GM10266 (cell line): ENCODE measurements around the gene ARHGAP24.

ENCODE experiments used
- DNase-seq: peaks from one replicate; pipeline ENCODE4 v3.0.0; 2012; ENCODE audit errors: extremely low spot score
- TF ChIP-seq, protein P1 (sequence below): IDR thresholded peaks from 2 replicates; pipeline ENCODE4 v1.5.1; 2012; ENCODE audit warnings: mild to moderate bottlenecking, low read depth; ENCODE audit not compliant: control insufficient read depth, insufficient read depth; ENCODE audit errors: missing control alignments

ARHGAP24 gene

DNA sequence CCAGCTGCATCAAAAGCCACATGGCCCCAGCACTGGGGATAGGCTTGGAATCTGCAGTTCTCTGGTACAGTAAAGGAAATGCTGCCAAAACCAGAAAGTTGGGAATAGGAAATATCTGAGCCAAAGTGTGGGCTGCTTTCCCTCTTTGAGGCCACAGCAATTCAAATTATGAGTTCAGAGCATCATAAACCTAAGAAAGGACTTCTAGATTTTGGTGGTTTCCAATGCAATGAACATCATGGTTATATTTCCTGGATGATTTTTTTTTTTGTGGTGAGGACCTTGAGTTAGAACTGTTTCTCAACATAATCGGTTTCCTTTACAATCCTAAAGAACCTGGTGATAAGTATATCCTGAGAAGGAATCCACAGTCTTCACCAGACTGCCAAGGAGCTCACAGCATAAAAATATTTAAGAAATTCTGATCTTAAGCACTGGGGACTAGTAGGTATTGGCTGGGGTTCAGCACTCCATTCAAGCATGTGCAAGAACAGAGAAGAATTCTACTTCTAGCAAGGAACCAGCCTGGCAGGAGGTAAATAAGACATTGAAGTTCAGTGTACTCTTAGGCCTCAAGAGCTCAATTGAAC is 29.8 kb upstream of the ARHGAP24 start:
- TF ChIP-seq, protein P1, sequence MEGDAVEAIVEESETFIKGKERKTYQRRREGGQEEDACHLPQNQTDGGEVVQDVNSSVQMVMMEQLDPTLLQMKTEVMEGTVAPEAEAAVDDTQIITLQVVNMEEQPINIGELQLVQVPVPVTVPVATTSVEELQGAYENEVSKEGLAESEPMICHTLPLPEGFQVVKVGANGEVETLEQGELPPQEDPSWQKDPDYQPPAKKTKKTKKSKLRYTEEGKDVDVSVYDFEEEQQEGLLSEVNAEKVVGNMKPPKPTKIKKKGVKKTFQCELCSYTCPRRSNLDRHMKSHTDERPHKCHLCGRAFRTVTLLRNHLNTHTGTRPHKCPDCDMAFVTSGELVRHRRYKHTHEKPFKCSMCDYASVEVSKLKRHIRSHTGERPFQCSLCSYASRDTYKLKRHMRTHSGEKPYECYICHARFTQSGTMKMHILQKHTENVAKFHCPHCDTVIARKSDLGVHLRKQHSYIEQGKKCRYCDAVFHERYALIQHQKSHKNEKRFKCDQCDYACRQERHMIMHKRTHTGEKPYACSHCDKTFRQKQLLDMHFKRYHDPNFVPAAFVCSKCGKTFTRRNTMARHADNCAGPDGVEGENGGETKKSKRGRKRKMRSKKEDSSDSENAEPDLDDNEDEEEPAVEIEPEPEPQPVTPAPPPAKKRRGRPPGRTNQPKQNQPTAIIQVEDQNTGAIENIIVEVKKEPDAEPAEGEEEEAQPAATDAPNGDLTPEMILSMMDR: no peak
- no peak for DNase-seq

DNA sequence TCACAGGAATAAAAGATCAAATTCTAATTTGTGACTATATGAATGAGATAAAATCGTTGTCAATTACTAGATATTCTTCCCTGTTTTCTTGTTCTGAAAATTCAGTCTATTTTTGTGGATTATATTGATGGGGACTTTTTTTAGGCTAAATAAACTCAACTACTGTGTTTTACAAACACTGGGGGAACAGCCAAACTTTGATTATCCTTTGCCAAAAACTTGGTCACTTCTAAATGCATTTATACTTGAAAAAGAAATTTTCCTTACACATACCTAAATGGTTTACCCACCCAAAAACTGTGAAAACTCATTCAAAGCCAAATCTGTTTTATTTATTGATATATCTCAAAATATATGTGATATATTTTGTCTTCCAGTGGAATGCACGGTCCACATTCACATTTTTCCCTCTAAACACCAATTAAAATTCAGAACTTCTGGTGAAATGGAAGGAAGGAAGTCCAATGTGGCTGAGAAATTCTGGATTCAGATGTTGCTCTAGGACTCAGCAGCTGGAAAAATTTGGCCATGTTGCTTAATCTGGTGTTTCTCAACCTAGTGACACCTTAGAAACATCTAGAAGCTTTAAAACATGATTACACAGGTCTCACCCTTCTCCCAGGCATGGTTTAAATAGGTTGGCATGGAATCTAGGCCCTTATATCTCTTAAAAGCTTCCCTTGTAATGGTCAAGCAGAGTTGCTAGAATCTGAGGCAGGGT is 28.6 kb upstream of the ARHGAP24 start:
- TF ChIP-seq, protein P1: no peak
- no peak for DNase-seq

DNA sequence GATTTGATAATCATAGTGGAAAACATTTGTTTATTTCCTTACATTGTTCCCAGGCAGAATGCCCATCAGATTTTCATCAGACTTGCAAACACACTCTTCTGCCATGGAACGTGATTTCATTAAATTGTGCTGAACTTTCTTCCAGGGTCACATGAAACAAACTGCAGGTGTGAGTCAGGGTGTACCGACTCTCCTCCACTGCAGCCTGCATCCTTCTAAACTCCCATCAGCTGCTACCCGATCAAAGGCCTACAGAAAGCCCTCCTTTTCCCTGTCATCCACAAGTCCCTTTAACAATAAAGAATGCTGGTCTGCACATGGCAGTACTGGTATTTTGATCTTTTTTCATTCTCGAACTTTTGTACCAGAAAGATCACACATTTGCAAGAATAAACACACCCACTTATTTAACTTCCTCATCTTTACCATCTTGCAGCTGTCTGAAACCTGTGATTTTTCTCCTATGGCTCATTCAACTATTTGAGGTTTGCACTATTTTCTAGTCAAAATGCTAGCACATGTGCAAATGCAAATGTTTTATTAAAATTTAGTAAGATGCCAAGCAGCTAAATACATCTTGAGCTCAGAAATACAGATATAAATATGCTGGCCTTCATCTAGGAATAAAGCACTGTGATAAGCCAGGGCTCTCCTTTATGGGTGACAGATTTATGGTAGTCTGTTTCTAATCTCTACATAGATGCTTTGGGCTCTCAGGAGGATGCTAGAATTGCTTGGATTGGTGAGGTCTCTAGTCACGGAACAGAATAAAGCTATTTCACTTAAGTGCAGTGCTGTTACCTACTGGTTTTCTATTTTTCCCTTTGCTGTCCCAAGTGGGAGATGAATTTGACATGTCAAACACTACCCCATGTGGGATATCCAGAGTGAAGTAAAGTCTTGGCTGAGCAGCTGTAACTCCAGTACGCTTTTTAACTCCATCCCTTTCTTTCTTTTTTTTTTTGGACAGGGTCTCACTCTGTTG is 25.8 kb upstream of the ARHGAP24 start:
- TF ChIP-seq, protein P1: no peak
- no peak for DNase-seq

DNA sequence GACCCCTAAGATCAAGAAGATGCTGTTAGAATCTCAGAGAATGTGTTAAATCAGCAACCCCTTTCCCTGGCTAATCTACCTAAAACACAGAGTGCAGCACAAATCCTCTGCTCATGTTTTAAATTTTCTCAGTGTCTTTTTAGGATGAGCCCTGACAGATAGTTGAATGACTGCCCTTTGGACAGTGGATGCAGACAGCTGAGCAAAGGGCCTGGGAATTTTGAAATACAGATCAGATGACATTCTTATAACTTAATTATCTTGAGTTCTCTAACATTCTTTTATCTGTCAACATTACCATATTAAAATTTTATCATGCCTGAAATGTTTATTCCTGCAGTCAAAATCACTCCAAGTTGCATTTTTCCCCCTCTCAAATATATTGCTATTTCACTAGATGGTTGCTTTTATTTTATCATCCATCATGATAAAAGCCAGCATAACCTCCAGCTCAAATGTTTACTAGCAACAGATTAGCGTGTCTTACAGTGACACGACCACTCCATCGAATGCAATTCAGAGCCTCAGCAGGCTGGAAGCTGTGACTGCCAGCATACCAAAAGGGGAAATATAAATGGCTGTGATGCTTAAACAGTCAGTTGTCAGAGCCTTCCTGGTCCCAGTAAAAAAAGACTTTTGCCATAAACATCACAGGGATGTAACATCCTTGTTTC is 22.8 kb upstream of the ARHGAP24 start:
- DNase-seq: no peak
- TF ChIP-seq, protein P1: no peak

DNA sequence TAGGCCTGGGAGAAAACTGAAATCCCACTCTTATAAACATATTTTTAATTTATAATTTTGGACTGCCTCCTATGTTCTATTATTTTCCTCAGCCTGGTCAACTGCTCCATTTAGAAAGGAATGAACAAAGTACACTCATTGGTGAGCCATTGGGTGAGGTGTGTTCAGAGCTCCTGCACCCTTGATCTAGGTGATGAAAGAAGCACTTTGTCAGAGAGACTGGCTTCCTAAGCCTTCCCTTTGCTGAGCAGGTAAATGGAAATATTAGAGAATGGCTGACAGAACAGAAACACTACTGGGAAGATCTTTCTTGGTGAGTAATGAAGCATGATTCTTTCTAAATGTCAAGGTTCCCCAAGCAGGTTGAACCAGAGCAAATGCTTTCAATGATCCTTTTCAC is 19.0 kb upstream of the ARHGAP24 start:
- TF ChIP-seq, protein P1: no peak
- DNase-seq: no peak

DNA sequence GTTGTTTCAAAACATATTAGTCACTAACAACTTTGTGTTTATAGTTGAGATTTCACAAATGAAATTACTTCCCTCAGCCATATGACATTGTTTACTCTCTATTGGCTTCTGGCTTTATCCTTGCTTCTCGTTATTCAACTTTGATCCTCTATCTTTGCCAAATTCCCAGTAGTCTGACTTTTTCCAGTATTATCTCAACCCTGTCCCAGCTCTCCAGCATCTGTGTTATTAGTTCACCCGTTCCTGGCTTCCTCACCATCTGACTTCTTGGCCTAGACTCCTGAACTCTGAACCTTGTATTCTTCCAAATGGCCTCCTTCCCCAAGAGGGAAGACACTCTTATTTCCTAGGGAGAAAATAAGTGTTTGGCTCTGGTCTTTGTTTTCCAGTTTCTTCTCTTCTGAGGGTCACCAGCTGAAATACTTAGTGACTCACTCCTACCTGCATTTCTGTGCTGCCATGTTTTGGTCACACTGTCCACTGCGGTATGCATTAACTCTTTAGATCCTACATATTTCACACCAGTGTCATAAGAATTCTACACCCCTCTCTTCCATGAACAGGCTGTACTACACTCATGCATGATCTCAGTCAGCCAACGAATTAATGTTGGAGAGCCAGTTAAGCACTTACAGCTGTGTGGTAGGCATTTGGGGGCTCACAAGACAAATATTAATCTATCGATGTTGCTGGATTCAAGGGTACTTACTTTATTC is 17.0 kb upstream of the ARHGAP24 start:
- DNase-seq: no peak
- TF ChIP-seq, protein P1: no peak
